Epithelial cell of esophagus (primary cell): ENCODE measurements around the gene BOK.

Experiments used
- DNase-seq: peaks from one replicate; pipeline ENCODE4 v3.0.0; 2010; ENCODE audit warnings: low read depth
- H3K4me3 ChIP-seq: 2 replicates; pipeline ENCODE4 v1.5.1; 2011; ENCODE audit warnings: mild to moderate bottlenecking, low read length, control low read depth
- CTCF ChIP-seq: IDR thresholded peaks from 2 replicates; pipeline ENCODE4 v1.5.1; 2011; ENCODE audit warnings: low read depth, mild to moderate bottlenecking, low read length, control low read depth, inconsistent platforms; ENCODE audit not compliant: insufficient read depth; ENCODE audit errors: missing control alignments

The BOK gene

GRCh38 chr2:241619597-241620418 lies 61.3 kb downstream of the BOK start:
- no peak for TF ChIP-seq CTCF
- H3K4me3 ChIP-seq = no peak overlapping the region
- no peak for DNase-seq

- peak; percentile 75 for DNase-seq
- no peak for TF ChIP-seq CTCF
- H3K4me3 ChIP-seq = no peak overlapping the region
These were observed 61.8 kb downstream of the BOK start for GRCh38 chr2:241620419-241620769.
